HG03159 (cell line): ENCODE data around the gene INTS1.
"Not testable (repeated sequence)": the region's sequence is repeated elsewhere in the genome, so short reads cannot be mapped to it uniquely, and the experiment has no call there.

Experiments
- ATAC-seq: cut with Tn5 transposase; IDR thresholded peaks from one replicate; pipeline ENCODE4 v1.9.1; 2021; ENCODE audit warnings: mild to moderate bottlenecking, moderate library complexity; ENCODE audit not compliant: unreplicated experiment

INTS1 gene

GRCh38 chr7:1449501-1449900, 54.7 kb downstream of the INTS1 start:
- no peak for ATAC-seq

GRCh38 chr7:1448958-1449357, 55.2 kb downstream of the INTS1 start:
- no peak for ATAC-seq

GRCh38 chr7:1447551-1448244, 56.5 kb downstream of the INTS1 start:
- ATAC-seq = no peak

GRCh38 chr7:1447112-1447511, 57.1 kb downstream of the INTS1 start:
- ATAC-seq = no peak

- ATAC-seq = no peak
Observed at GRCh38 chr7:1446620-1447032, 57.6 kb downstream of the INTS1 start.

- ATAC-seq = not testable (repeated sequence)
Observed at GRCh38 chr7:1446026-1446425, 58.2 kb downstream of the INTS1 start.

GRCh38 chr7:1445341-1445740, 58.8 kb downstream of the INTS1 start:
- ATAC-seq = no peak

- no peak for ATAC-seq
Observed at GRCh38 chr7:1444925-1445322, 59.3 kb downstream of the INTS1 start.

- ATAC-seq = no peak
Observed at GRCh38 chr7:1444214-1444924, 59.8 kb downstream of the INTS1 start.

- ATAC-seq = not testable (repeated sequence)
Observed at GRCh38 chr7:1443587-1444200, 60.5 kb downstream of the INTS1 start.

- no peak for ATAC-seq
Observed at GRCh38 chr7:1442355-1443124, 61.6 kb downstream of the INTS1 start.

- no peak for ATAC-seq
Observed at GRCh38 chr7:1441615-1442354, 62.4 kb downstream of the INTS1 start.

GRCh38 chr7:1440620-1441019, 63.6 kb downstream of the INTS1 start:
- no peak for ATAC-seq

- ATAC-seq = no peak
Observed at GRCh38 chr7:1439373-1440363, 64.5 kb downstream of the INTS1 start.

- no peak for ATAC-seq
Observed at GRCh38 chr7:1438821-1439220, 65.4 kb downstream of the INTS1 start.

GRCh38 chr7:1438208-1438607, 66.0 kb downstream of the INTS1 start:
- ATAC-seq = no peak

- ATAC-seq = no peak
Observed at GRCh38 chr7:1437155-1437880, 66.9 kb downstream of the INTS1 start.

GRCh38 chr7:1436608-1437007, 67.6 kb downstream of the INTS1 start:
- ATAC-seq = no peak
